Stimulated activated CD4-positive, alpha-beta T cell treated with anti-CD3 and anti-CD28 coated beads, Interleukin-1b, Interleukin-23, amount 100 ng/mL, for 4 hours (primary cell): ENCODE data around the gene AATK.

ENCODE experiments used
- DNase-seq, 2 donors: peaks; one replicate each; pipeline ENCODE4 v3.0.0-alpha.2; 2020; ENCODE audit warnings: low read depth in 2 of 2

Gene AATK

GRCh38 chr17:81166033-81166492 lies at the start of gene AATK:
Gene AATK, minus strand, starts transcription at chr17:81166221. Its CDS starts 229 bp downstream, at chr17:81165992.
- DNase-seq: no peak

- DNase-seq: no peak
Measured at GRCh38 chr17:81213978-81214377, 48.0 kb upstream of the AATK start.

- DNase-seq: no peak
Measured at GRCh38 chr17:81212365-81212764, 46.3 kb upstream of the AATK start.

GRCh38 chr17:81210868-81211267 lies 44.8 kb upstream of the AATK start:
- DNase-seq: no peak

- DNase-seq: no peak
Measured at GRCh38 chr17:81210466-81210865, 44.4 kb upstream of the AATK start.

GRCh38 chr17:81209141-81209540 lies 43.1 kb upstream of the AATK start:
- no peak for DNase-seq

GRCh38 chr17:81208651-81209050 lies 42.6 kb upstream of the AATK start:
- no peak for DNase-seq

GRCh38 chr17:81207610-81208581 lies 41.9 kb upstream of the AATK start:
- DNase-seq: no peak

GRCh38 chr17:81206657-81207056 lies 40.6 kb upstream of the AATK start:
- DNase-seq: no peak

GRCh38 chr17:81206166-81206565 lies 40.1 kb upstream of the AATK start:
- no peak for DNase-seq

- DNase-seq: no peak
Measured at GRCh38 chr17:81204578-81204977, 38.6 kb upstream of the AATK start.

- DNase-seq: no peak
Measured at GRCh38 chr17:81203136-81203535, 37.1 kb upstream of the AATK start.

GRCh38 chr17:81202318-81202717 lies 36.3 kb upstream of the AATK start:
- no peak for DNase-seq

GRCh38 chr17:81200695-81201580 lies 34.9 kb upstream of the AATK start:
- no peak for DNase-seq

GRCh38 chr17:81200201-81200600 lies 34.2 kb upstream of the AATK start:
- no peak for DNase-seq

GRCh38 chr17:81199482-81199830 lies 33.4 kb upstream of the AATK start:
- no peak for DNase-seq

GRCh38 chr17:81198826-81199481 lies 32.9 kb upstream of the AATK start:
- no peak for DNase-seq

GRCh38 chr17:81197831-81198490 lies 31.9 kb upstream of the AATK start:
- no peak for DNase-seq

- no peak for DNase-seq
Measured at GRCh38 chr17:81197409-81197795, 31.4 kb upstream of the AATK start.

GRCh38 chr17:81196505-81197408 lies 30.7 kb upstream of the AATK start:
- no peak for DNase-seq
